Measurements from ENCODE around the gene PKD1L1.
A peak's percentile ranks its signal among the peaks of the same experiment; 100 is the strongest.

DNA sequence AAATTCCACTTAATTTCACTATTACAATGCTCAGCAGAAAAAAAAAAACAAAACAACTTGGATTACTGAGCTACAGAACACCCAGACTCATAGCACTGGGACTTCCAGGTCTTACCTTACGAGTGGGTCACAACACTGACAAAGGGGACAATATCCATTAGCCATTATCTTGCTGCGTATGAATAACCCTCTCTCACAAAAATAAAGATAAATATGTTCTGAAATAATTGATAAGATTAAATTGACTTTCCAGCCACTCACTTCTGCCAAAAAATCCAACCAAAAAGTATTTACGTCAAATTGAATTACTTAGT lies 128.7 kb downstream of the PKD1L1 start:
- TF ChIP-seq, protein P1, sequence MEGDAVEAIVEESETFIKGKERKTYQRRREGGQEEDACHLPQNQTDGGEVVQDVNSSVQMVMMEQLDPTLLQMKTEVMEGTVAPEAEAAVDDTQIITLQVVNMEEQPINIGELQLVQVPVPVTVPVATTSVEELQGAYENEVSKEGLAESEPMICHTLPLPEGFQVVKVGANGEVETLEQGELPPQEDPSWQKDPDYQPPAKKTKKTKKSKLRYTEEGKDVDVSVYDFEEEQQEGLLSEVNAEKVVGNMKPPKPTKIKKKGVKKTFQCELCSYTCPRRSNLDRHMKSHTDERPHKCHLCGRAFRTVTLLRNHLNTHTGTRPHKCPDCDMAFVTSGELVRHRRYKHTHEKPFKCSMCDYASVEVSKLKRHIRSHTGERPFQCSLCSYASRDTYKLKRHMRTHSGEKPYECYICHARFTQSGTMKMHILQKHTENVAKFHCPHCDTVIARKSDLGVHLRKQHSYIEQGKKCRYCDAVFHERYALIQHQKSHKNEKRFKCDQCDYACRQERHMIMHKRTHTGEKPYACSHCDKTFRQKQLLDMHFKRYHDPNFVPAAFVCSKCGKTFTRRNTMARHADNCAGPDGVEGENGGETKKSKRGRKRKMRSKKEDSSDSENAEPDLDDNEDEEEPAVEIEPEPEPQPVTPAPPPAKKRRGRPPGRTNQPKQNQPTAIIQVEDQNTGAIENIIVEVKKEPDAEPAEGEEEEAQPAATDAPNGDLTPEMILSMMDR (IDR thresholded peaks at IDR 0.05), result peak in 1 of 12 donors; percentile 10
- TF ChIP-seq POLR2A (IDR thresholded peaks at IDR 0.05), result no peak

All from heart left ventricle (tissue), 13 donors.